ENCODE results near the gene ARHGAP6.

Gene ARHGAP6

DNA sequence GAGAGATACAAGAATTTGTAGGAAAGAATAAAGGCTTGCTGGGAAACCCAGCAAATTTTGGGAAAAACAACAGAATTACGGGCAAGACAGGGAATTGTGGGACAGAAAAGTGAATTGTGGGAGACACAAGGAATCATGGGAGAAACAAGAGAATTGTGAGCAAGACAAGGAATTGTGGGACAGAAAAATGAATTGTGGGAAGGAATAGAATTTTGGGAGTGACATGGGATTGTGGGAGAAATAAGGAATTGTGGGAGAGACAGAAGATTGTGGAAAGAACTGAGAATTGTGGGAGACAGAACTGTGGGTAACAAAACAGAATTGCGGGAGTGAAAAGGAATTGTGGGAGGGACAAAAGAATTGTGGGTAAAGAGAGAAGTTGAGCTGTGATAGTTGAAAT lies 555.8 kb downstream of the ARHGAP6 start:
- peaks cover 23% of the 10 kb centered on the region for H3K4me1 Mint-ChIP-seq
- H3K36me3 Mint-ChIP-seq (ENCODE audit: low read depth) = peaks cover 12% of the 10 kb centered on the region
- TF ChIP-seq, protein P1, sequence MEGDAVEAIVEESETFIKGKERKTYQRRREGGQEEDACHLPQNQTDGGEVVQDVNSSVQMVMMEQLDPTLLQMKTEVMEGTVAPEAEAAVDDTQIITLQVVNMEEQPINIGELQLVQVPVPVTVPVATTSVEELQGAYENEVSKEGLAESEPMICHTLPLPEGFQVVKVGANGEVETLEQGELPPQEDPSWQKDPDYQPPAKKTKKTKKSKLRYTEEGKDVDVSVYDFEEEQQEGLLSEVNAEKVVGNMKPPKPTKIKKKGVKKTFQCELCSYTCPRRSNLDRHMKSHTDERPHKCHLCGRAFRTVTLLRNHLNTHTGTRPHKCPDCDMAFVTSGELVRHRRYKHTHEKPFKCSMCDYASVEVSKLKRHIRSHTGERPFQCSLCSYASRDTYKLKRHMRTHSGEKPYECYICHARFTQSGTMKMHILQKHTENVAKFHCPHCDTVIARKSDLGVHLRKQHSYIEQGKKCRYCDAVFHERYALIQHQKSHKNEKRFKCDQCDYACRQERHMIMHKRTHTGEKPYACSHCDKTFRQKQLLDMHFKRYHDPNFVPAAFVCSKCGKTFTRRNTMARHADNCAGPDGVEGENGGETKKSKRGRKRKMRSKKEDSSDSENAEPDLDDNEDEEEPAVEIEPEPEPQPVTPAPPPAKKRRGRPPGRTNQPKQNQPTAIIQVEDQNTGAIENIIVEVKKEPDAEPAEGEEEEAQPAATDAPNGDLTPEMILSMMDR (IDR thresholded peaks at IDR 0.05) = no peak
- no peak for DNase-seq
- H3K27ac Mint-ChIP-seq = no peak overlapping the region
- no peak overlapping the region for H3K4me3 Mint-ChIP-seq
- H3K27me3 Mint-ChIP-seq (ENCODE audit: low read depth, poor library complexity) = no peaks in the 10 kb centered on the region
- peaks cover 23% of the 10 kb centered on the region for H3K9me3 Mint-ChIP-seq

DNA sequence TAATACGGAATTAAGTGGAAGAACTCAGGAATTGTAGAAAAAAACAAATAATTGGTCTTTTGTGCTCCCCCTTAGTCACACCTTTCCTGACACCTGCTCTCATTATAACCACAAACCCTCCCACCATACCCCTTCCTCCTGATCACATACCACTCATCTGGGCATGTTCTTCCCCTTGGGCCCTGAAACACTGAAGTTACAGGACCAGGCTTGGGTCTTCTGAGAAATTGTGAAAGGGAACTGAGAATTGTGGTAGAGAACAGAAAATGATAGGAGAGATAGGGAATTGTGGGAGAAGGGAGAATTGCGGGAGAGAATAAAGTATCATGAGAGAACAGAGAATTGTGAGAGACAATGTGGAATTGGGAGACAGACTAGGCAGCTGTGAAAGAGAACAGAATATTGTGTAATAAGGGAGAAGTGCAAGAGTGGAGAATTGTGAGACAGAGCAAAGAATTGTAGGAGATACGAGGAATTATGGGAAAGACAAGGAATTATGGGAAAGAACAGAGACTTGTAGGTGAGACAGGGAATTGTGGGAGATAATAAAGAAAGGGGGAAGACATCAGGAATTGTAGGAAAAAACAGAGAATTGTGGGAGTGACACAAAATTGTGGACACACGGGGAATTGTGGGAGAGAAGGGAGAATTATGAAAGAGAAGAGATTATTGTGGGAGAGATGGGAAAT lies 557.3 kb downstream of the ARHGAP6 start:
- Mint-ChIP-seq H3K27me3 (ENCODE audit: low read depth, poor library complexity) (peaks cover 4% of the 10 kb centered on the region), H3K4me3 (no peak overlapping the region), H3K4me1 (peaks cover 23% of the 10 kb centered on the region), H3K36me3 (ENCODE audit: low read depth) (peaks cover 6% of the 10 kb centered on the region), H3K9me3 (peaks cover 23% of the 10 kb centered on the region), H3K27ac (no peak overlapping the region)
- DNase-seq = no peak
- TF ChIP-seq, protein P1 (IDR thresholded peaks at IDR 0.05) = no peak

GRCh38 chrX:11105080-11105479 lies 560.6 kb downstream of the ARHGAP6 start:
- H3K9me3 Mint-ChIP-seq = peaks cover 19% of the 10 kb centered on the region
- peaks cover 5% of the 10 kb centered on the region for H3K36me3 Mint-ChIP-seq (ENCODE audit: low read depth)
- H3K27me3 Mint-ChIP-seq (ENCODE audit: low read depth, poor library complexity) = peaks cover 4% of the 10 kb centered on the region
- no peak overlapping the region for H3K27ac Mint-ChIP-seq
- DNase-seq = no peak
- no peak overlapping the region for H3K4me3 Mint-ChIP-seq
- peaks cover 38% of the 10 kb centered on the region for H3K4me1 Mint-ChIP-seq
- TF ChIP-seq, protein P1 (IDR thresholded peaks at IDR 0.05) = no peak

GRCh38 chrX:11103751-11104150 lies 562.0 kb downstream of the ARHGAP6 start:
- TF ChIP-seq, protein P1 (IDR thresholded peaks at IDR 0.05) = no peak
- Mint-ChIP-seq H3K4me1 (peaks cover 43% of the 10 kb centered on the region), H3K36me3 (ENCODE audit: low read depth) (peaks cover 5% of the 10 kb centered on the region), H3K27ac (no peak overlapping the region), H3K27me3 (ENCODE audit: low read depth, poor library complexity) (peaks cover 4% of the 10 kb centered on the region), H3K4me3 (no peak overlapping the region), H3K9me3 (peaks cover 25% of the 10 kb centered on the region)
- DNase-seq = no peak

DNA sequence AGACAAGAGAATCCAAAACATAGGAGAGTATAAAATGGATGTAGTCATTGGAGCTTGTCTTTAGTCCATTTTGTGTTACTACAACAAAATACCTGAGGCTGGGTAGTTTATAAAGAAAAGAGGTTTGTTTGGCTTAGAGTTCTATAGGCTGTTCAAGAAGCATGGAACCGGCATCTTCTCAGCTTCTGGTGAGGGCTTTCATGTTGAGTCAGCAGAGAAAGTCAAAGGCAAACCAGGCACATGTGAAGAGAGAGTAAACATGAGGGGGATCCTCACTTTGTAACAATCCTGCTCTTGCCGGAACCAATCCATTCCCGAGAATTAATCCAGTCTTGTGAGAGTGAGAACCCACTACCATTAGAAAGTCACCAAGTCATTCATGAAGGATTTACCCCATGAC lies 562.7 kb downstream of the ARHGAP6 start:
- Mint-ChIP-seq H3K36me3 (ENCODE audit: low read depth) (peaks cover 5% of the 10 kb centered on the region), H3K4me1 (peaks cover 43% of the 10 kb centered on the region), H3K9me3 (peaks cover 25% of the 10 kb centered on the region), H3K27me3 (ENCODE audit: low read depth, poor library complexity) (peaks cover 4% of the 10 kb centered on the region), H3K4me3 (no peak overlapping the region), H3K27ac (no peak overlapping the region)
- TF ChIP-seq, protein P1 (IDR thresholded peaks at IDR 0.05) = no peak
- DNase-seq = no peak
